HG03135 (cell line): Measurements from ENCODE around the gene MYH9.
"Not testable (repeated sequence)": the region's sequence is repeated elsewhere in the genome, so short reads cannot be mapped to it uniquely, and the experiment has no call there.

Source experiments
- ATAC-seq: cut with Tn5 transposase; IDR thresholded peaks from one replicate; pipeline ENCODE4 v1.9.1; 2021; ENCODE audit warnings: mild to moderate bottlenecking, moderate library complexity; ENCODE audit not compliant: unreplicated experiment

MYH9 gene

GRCh38 chr22:36415415-36416168, 27.8 kb upstream of the MYH9 start:
- ATAC-seq = no peak

- no peak for ATAC-seq
These were observed 25.4 kb upstream of the MYH9 start for GRCh38 chr22:36413022-36413775.

- no peak for ATAC-seq
These were observed 24.0 kb upstream of the MYH9 start for GRCh38 chr22:36411589-36412258.

- no peak for ATAC-seq
These were observed 22.4 kb upstream of the MYH9 start for GRCh38 chr22:36409911-36410756.

GRCh38 chr22:36409554-36409910, 21.8 kb upstream of the MYH9 start:
- not testable (repeated sequence) for ATAC-seq

- ATAC-seq = no peak
These were observed 21.3 kb upstream of the MYH9 start for GRCh38 chr22:36409056-36409455.

GRCh38 chr22:36406721-36407120, 19.0 kb upstream of the MYH9 start:
- no peak for ATAC-seq

GRCh38 chr22:36405671-36406538, 18.1 kb upstream of the MYH9 start:
- no peak for ATAC-seq

- ATAC-seq = no peak
These were observed 17.5 kb upstream of the MYH9 start for GRCh38 chr22:36405221-36405661.

GRCh38 chr22:36404446-36404845, 16.7 kb upstream of the MYH9 start:
- ATAC-seq = no peak

GRCh38 chr22:36399472-36399778, 11.7 kb upstream of the MYH9 start:
- ATAC-seq = no peak

- no peak for ATAC-seq
These were observed 11.1 kb upstream of the MYH9 start for GRCh38 chr22:36398601-36399471.

GRCh38 chr22:36397131-36398093, 9.6 kb upstream of the MYH9 start:
- ATAC-seq = no peak

- no peak for ATAC-seq
These were observed 8.1 kb upstream of the MYH9 start for GRCh38 chr22:36395915-36396314.

GRCh38 chr22:36395055-36395849, 7.5 kb upstream of the MYH9 start:
- ATAC-seq = no peak

- no peak for ATAC-seq
These were observed 3.9 kb upstream of the MYH9 start for GRCh38 chr22:36391638-36392037.

GRCh38 chr22:36389122-36389521, 1.4 kb upstream of the MYH9 start:
- ATAC-seq = not testable (repeated sequence)

- ATAC-seq = no peak
These were observed 133 bp downstream of the MYH9 start for GRCh38 chr22:36387709-36387958.
